RWPE2 (cell line): ENCODE measurements around the gene HSD17B12.

ENCODE experiments used
- ATAC-seq: fragments of 200-7000 bp; cut with Tn5 transposase; 3 replicates; pipeline ENCODE4 v1.9.1; 2021; ENCODE audit warnings: low read depth
- DNase-seq: peaks from one replicate; pipeline ENCODE4 v3.0.0-alpha.2; 2020; ENCODE audit warnings: low spot score
- H3K27ac ChIP-seq: fragments of 450-650 bp; 2 replicates; pipeline ENCODE4 v1.5.1; 2017; ENCODE audit warnings: mild to moderate bottlenecking; ENCODE audit not compliant: poor library complexity, severe bottlenecking
- H3K27me3 ChIP-seq: fragments of 250-450 bp; sonication (Bioruptor Pico); 2 replicates; pipeline ENCODE4 v1.5.1; 2021; ENCODE audit warnings: mild to moderate bottlenecking, moderate library complexity; ENCODE audit not compliant: insufficient read depth, poor library complexity, severe bottlenecking
- H3K36me3 ChIP-seq: fragments of 250-450 bp; sonication (Bioruptor Pico); 2 replicates; pipeline ENCODE4 v1.5.1; 2020; ENCODE audit warnings: low read depth, mild to moderate bottlenecking, moderate library complexity
- H3K4me1 ChIP-seq: fragments of 250-450 bp; sonication (Bioruptor Pico); 2 replicates; pipeline ENCODE4 v1.5.1; 2021; ENCODE audit warnings: mild to moderate bottlenecking, moderate library complexity; ENCODE audit not compliant: insufficient read depth, poor library complexity, severe bottlenecking
- H3K4me3 ChIP-seq: fragments of 250-450 bp; sonication (Bioruptor Pico); 2 replicates; pipeline ENCODE4 v1.5.1; 2021; ENCODE audit warnings: mild to moderate bottlenecking, moderate library complexity; ENCODE audit not compliant: severe bottlenecking
- H3K9me3 ChIP-seq: fragments of 250-450 bp; sonication (Bioruptor Pico); 2 replicates; pipeline ENCODE4 v1.5.1; 2021; ENCODE audit warnings: mild to moderate bottlenecking, moderate library complexity; ENCODE audit not compliant: severe bottlenecking
- TF ChIP-seq, protein P1 (sequence below): fragments of 450-650 bp; IDR thresholded peaks from one replicate; pipeline ENCODE4 v1.5.1; 2017; ENCODE audit warnings: mild to moderate bottlenecking, moderate library complexity; ENCODE audit not compliant: poor library complexity, severe bottlenecking

Gene HSD17B12

DNA sequence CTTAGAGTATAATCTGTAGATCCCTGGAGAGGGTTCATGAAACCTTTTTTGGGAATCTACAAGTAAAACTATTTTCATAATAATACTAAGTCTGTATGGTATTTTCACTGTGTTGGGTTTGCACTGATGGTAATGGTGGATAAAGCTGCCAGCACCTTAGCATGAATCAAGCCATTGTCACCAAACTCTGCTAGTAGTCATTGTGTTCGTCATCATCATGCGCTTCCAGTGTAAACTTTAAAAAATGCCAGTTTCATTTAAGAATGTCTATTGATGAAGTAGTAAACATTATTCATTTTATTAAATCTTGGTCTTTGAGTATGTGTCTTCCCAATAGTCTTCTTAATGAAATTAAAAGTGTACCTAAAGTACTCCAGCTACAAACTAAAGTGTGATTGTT lies 215.1 kb downstream of the HSD17B12 start:
- Histone ChIP-seq H3K4me3 (no peak overlapping the region), H3K36me3 (peaks cover 79% of the 10 kb centered on the region), H3K4me1 (no peaks in the 10 kb centered on the region), H3K9me3 (no peaks in the 10 kb centered on the region), H3K27me3 (no peaks in the 10 kb centered on the region), H3K27ac (no peak overlapping the region)
- ATAC-seq (no peak), DNase-seq (no peak)
- TF ChIP-seq, protein P1, sequence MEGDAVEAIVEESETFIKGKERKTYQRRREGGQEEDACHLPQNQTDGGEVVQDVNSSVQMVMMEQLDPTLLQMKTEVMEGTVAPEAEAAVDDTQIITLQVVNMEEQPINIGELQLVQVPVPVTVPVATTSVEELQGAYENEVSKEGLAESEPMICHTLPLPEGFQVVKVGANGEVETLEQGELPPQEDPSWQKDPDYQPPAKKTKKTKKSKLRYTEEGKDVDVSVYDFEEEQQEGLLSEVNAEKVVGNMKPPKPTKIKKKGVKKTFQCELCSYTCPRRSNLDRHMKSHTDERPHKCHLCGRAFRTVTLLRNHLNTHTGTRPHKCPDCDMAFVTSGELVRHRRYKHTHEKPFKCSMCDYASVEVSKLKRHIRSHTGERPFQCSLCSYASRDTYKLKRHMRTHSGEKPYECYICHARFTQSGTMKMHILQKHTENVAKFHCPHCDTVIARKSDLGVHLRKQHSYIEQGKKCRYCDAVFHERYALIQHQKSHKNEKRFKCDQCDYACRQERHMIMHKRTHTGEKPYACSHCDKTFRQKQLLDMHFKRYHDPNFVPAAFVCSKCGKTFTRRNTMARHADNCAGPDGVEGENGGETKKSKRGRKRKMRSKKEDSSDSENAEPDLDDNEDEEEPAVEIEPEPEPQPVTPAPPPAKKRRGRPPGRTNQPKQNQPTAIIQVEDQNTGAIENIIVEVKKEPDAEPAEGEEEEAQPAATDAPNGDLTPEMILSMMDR: no peak

DNA sequence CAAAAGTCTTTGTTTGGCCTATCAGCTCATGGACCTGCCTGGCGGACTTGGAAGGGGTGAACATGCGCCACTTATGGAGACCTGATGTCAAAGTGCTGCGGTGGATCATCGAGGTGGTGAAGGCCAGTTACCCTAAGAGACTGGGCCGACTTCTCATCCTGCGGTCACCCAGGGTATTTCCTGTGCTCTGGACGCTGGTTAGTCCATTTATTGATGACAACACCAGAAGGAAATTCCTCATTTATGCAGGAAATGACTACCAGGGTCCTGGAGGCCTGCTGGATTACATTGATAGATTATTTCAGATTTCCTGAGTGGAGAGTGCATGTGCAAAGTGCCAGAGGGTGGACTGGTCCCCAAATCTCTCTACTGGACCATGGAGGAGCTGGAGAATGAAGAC lies 218.0 kb downstream of the HSD17B12 start:
- no peak overlapping the region for H3K27ac ChIP-seq
- peaks cover 74% of the 10 kb centered on the region for H3K36me3 ChIP-seq
- no peaks in the 10 kb centered on the region for H3K4me1 ChIP-seq
- TF ChIP-seq, protein P1: no peak
- H3K9me3 ChIP-seq: no peaks in the 10 kb centered on the region
- no peaks in the 10 kb centered on the region for H3K27me3 ChIP-seq
- DNase-seq (no peak), ATAC-seq (no peak)
- H3K4me3 ChIP-seq: no peak overlapping the region

DNA sequence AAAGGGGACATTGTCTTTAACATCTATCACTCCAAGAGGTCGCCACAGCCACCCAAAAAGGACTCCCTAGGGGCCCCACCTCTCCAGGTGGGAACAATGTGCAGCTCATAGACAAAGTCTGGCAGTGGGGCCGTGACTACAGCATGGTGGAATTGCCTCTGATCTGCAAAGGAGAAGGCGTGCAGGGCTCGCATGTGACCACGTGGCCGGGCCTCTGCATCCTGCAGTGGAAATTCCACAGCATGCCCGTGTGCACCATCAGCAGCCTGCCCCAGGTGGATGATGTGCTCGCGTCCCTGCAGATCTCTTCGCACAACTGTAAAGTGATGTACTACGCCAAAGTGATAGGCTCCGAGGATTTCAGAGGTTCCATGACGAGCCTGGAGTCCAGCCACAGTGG lies 218.6 kb downstream of the HSD17B12 start:
- no peak for DNase-seq
- H3K36me3 ChIP-seq: peaks cover 73% of the 10 kb centered on the region
- H3K4me1 ChIP-seq: no peaks in the 10 kb centered on the region
- no peak for ATAC-seq
- H3K9me3 ChIP-seq: no peaks in the 10 kb centered on the region
- H3K4me3 ChIP-seq: no peak overlapping the region
- TF ChIP-seq, protein P1: no peak
- H3K27me3 ChIP-seq: no peaks in the 10 kb centered on the region
- no peak overlapping the region for H3K27ac ChIP-seq

DNA sequence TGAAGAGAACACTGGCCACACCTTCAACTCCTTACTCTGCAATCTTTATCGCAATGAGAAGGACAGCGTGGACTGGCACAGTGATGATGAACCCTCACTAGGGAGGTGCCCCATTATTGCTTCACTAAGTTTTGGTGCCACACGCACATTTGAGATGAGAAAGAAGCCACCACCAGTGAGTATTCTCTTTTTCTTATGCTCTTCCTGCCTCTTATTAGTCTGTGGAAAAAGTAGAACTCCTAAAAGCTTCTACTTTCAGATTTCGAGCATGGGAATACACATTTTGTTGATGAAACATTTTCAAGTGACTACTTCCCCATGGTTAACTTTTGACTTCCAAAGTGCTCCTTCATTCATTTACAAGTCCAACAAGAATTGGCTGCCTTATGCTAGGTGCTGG lies 221.0 kb downstream of the HSD17B12 start:
- H3K27ac ChIP-seq: no peak overlapping the region
- DNase-seq: no peak
- peaks cover 59% of the 10 kb centered on the region for H3K36me3 ChIP-seq
- no peak overlapping the region for H3K4me3 ChIP-seq
- ATAC-seq: no peak
- H3K27me3 ChIP-seq: no peaks in the 10 kb centered on the region
- TF ChIP-seq, protein P1: no peak
- H3K9me3 ChIP-seq: no peaks in the 10 kb centered on the region
- no peaks in the 10 kb centered on the region for H3K4me1 ChIP-seq

DNA sequence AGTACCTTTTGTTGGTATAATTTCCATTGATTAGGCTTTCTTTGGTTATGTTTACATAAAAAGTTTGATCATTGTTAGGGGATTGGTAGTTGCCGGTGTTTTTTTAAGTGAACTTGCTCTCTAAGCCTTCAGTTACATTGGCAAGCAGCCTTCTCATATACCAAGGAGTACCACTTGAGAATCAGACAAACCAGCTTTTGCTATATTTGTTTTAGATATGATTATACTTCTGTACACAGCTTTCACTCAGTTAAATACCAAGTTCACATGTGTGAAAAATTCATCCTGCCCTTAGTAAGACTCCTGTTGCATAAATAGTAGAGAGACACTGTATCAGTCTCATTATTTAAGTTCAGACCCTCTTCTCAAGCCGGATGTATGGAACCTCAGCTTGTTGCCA lies 222.5 kb downstream of the HSD17B12 start:
- H3K36me3 ChIP-seq: peaks cover 46% of the 10 kb centered on the region
- DNase-seq: no peak
- H3K4me3 ChIP-seq: no peak overlapping the region
- TF ChIP-seq, protein P1: no peak
- no peaks in the 10 kb centered on the region for H3K27me3 ChIP-seq
- no peak overlapping the region for H3K27ac ChIP-seq
- no peaks in the 10 kb centered on the region for H3K9me3 ChIP-seq
- ATAC-seq: no peak
- H3K4me1 ChIP-seq: no peaks in the 10 kb centered on the region
